ENCODE data around the gene HJURP. TPM values are rescaled to one million over a fixed set of nuclear protein-coding genes. Genes with fewer than 3 reads are reported as not detected.

Gene HJURP
- total RNA-seq, 1 donor from 2014 or later: 9.4 TPM

DNA sequence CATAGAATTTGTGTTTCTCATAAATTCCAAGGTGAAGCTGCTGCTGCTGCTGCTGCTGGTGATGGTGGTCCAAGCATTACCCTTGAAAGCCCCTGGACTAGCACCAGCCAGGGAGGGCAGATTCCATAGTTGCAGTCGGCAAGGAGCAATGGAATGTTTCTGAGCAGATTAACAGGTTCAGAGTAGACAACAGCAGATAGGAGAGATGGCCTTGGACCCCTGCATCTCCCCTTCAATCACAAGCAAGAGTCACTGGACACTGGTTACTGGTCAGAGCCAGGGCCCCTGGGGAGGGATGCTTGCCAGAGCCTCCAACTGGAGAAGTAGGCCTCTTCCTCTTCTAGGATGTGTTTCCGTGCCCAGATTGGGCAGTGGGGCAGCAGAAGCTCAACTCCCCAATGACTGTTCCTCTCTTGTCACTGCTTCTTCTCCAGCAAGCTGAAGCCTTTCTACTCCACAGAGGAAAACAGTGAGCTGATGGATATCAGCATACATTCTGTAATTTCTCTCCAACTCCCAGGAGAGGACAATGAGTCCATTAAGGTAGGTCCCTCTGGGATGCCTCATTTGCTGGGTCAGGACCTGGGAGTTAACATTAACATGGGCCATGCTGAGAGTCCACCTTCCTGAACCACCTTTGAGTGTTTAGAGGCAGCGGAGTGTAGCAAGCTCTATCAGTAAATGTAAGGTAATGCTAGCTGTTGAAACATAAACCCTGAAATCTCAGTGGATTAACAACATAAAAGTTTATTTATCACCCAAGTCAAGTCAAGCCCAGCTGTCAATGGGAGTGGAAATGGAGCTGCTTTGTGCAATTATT lies 40.9 kb downstream of the HJURP start:
- no peak for ATAC-seq

- no peak for ATAC-seq
These were observed 42.6 kb downstream of the HJURP start for GRCh38 chr2:233811732-233812131.

DNA sequence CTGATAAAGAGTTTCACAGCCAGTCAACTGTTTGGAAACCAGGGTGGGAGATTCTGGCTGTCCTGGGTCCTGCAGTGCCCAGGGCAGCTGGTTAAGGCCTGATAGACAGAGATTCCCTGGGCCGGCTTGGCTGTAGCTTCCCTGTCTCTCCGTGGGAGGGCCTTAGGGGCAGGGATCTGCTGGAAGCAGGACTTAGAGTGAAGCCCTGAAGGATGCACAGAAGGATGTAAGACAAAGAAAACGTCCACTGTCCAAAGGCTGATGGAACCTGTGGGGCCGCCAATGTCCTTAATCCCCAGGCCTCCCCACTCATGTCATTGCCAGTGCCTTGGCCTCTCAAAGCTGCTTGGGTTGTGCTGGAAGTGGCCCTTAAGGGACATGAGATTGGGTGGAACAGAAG lies 43.2 kb downstream of the HJURP start:
- no peak for ATAC-seq

DNA sequence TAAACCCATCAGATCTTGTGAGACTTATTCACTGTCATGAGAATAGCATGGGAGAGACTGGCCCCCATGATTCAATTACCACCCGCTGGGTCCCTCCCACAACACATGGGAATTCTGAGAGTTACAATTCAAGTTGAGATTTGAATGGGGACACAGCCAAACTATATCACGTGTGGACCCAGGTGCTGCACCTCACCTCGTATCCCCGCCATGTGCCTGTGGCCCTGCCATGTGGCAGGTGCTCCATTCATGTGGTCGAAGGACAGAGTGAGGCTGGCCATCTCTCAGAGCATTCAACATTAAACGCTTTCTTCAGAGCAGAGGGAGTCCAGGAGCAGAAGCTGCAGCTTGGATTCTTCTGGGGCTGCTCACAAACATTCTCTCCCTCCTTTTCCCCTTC lies 44.0 kb downstream of the HJURP start:
- no peak for ATAC-seq

DNA sequence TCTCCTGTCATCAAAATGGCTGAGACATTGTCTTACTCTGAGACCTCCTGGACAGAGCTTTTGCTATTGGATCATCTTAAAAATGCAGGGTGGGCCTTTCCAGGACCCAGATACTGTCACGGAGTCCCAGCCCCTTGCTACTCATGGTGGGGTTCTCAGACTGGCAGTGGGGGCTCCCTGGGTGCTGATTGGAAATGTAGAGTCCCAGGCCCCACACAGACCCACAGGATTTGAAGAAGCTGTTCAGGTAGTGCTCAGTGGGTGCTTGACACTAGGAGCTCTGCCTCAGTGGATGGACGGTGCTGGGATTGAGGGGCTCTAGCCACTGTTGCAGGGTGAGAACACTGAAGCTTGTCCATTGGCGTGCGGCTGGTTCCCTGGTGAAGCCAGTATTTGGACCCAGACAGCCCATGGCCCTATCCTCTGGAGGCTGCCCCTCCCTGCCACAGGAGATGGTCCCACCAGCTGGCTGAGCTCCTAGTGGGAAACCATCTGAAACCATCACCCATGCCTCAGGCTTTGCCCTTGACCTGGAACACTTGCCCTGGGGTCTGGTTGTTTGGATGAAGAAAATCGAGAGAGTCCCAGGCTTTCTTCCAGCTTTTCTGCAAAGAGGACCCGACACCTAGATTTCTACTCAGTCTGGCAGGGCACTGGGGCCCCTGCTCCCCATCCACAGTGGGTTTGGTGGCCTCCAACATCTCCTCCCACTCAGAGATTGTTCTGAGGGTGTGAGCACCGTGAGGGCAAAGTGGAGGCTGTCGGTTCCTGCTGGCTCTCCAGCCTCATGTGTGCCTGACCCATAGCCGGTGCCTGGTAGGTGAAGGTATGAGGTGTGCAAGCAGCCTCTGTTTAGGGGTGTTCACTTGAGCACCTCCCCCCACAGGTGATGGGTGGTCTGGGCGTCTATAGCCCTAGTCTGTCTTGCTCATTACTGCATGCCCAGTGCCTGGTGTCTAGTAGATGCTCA lies 46.1 kb downstream of the HJURP start:
- no peak for ATAC-seq

DNA sequence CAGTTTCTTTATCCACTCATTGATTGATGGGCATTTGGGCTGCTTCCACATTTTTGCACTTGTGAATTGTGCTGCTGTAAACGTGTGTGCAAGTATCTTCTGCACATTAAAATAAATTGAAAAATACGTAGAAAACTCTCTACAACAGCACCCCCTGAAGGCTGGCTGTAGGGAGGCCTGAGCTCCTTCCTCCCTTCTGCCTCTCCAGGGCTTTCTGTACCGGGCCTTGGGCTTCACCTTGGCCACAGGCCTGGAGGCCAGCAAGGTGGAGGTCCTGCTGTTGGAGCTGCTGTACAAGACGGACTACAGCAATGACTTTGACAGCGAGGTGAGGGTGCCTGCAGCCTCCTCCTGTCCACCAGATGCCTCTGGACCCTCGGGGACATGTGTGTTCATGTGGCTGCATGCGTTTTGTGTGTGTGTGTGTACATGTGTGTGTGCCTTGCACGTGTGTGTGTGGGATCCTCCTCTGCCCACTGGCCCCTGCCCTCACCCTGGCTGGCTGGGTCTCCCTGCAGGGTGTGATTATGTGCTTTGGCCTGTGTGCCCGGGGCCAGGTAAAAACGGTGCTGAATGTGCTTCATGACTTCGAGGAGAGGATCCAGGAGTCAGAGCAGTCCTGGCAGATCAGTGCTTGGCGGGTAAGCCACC lies 47.0 kb downstream of the HJURP start:
- ATAC-seq: no peak

- ATAC-seq: no peak
These were observed 50.3 kb downstream of the HJURP start for GRCh38 chr2:233803994-233804393.

- ATAC-seq: no peak
These were observed 50.9 kb downstream of the HJURP start for GRCh38 chr2:233803292-233803911.

- ATAC-seq: no peak
These were observed 52.1 kb downstream of the HJURP start for GRCh38 chr2:233802132-233802815.

GRCh38 chr2:233801357-233802131 lies 52.8 kb downstream of the HJURP start:
- ATAC-seq: no peak

- no peak for ATAC-seq
These were observed 54.1 kb downstream of the HJURP start for GRCh38 chr2:233800208-233800607.

GRCh38 chr2:233799716-233800115 lies 54.6 kb downstream of the HJURP start:
- ATAC-seq: no peak

DNA sequence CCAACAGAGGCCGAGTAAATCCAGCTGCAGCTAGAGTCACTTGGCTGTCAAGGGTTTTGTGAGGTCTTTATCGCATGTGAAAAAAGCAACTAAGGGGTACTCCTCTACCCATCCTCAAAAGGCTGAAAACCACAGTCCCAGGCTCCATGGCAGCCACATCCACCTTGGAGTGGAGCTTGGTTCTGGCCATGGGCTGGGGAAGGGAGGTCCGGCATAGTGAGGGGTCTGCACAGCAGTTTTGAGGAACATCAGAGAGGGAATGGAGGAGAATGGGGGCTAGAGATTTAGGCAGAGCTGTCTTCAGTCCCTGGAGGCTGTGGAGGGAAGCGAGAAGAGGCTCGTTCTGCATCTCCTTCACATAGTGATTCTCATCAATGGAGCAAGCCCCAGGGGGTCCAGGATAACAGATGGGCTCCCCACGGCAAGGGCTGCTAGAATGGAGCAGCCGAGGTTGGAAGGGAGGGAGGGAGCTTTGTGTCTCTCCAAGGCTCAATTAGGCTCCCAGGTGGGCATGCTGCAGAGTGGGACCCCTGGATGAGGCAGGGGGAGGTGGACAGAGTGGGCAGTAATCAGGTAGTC lies 55.2 kb downstream of the HJURP start:
- ATAC-seq: no peak

DNA sequence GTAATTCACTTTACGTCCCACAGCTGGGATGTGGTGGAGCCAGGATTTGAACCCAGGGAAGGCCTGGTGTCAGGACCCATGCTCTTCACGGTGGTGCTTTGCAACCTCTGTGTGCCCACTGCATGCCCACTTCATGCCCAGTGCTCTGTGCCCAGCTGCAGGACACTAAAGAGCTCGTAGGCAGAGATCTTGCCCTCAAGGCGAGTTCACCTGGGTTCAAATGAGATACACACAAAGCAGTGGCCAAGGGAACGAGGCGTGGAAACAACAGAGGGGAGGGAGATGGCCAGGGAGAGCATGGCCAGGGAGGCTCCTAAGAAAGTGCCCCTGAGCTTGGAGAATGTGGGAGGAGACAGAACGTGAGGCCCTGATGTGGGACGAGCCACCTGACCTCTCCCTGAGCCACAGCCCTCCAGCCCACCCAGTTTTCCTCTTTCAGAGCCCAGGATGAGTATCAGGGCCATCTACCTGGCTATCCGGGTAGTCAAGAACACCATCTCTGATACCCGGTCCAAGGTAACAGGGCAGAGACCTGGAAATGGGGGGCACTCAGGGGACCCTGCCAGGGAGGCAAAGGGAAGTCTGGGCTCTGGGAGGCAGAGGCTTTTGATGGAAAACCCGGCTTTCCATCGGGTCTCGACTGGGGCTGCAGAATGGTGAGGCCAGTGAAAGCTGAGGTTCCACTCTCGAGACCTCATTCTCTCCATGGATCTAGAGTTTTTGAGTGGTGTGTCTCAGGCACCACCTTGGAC lies 55.8 kb downstream of the HJURP start:
- no peak for ATAC-seq

DNA sequence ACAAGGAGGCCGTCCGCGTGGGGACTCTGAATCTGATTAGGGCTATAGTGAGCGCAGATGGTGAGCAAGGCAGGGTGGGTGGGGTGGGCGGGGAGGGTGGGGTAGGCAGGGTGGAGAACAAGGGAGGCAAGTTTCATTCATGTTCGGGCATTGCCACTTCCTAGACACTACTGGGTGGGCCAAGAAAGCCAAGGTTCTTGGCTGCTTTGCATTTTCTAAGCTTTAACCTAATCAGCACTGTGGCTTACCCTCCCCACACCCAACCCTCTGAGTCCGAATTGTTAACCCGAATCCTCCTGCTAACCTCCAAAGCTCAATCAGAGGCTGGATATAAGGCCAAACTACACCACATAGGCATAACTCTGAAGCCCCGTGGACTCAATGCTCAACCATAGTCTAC lies 58.1 kb downstream of the HJURP start:
- no peak for ATAC-seq

DNA sequence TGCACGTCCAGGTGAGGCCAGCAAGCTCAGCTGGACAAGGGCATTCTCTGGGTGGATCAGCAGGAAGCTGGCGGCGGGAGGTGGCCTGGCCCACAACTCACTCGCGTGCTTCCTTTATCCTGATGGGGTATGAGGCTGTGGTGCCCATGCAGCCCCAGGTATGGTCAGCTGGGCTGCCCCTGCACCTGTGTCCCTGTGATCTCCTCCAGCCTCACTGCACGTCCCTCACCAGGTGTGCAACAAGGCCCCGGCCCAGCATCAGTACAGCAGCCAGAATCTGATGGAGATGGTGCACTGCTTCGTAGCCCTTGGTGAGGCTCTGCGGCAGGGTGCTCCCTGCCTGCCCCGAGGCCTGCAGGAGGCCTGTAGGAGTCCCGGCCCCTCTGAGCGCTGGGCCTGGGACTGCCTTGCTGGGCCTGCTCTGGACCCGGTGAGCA lies 58.6 kb downstream of the HJURP start:
- ATAC-seq: no peak

DNA sequence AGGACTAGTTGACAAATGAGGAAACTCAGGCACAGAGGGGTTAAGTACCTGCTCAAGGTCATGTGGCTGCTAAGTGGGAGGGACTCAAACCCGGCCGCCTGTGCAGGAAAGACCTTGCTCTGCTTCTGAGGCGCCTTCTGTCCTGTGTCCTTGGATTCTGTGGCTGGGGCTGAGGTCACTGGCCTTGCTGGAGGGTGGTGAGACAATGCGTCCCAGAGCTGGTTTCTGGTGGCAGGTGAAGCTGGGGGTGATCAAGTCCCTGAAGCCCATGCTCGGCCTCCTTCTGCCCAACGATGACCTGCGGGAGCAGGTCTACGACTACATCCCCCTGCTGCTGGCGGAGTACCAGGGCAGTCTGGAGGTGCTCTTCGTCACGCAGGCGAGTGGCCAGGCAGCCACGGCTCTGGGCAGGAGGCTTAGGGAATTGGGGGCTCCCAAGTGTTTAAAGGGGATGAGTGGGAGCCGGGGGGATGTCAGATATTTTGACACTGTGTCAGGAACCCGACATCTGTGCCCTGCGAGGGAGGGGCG lies 60.1 kb downstream of the HJURP start:
- no peak for ATAC-seq

DNA sequence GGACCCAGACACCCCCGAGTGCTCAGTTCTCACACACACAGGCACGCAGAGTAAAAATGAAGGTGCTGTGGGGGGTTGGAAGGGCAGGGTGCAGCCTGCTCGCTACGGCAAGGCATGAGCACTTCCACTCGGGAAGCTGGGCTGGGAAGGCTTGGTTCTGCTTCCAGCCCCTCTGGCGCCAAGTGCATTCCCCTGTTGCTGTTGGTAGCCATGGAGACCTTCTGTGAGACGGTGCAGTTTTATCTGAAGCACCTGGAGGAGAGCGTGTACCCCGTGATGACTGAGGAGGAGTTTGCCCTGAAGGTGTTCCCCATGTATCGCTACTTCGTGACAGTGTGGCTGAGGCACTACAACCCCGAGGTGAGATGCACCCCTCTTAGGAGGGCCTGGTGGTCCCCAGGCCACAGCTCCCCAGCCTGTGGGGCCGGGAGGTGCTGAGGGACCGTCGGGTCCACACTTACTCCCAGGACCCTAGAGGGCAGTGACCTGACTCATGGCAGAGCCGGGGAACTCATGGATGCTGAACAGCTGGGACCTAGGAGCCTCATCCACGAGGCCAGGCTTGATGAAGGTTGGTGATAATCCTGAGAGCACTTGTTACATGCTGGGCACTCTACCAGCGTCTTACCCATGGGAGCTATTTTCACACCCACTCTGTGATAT lies 60.7 kb downstream of the HJURP start:
- ATAC-seq: no peak

GRCh38 chr2:233792720-233793119 lies 61.6 kb downstream of the HJURP start:
- no peak for ATAC-seq
